Upper lobe of left lung (tissue), 6 donors: Measurements from ENCODE around the gene MARVELD1. TPM values are rescaled to one million over a fixed set of nuclear protein-coding genes. Genes with fewer than 3 reads are reported as not detected.

Source experiments
- ATAC-seq, 2 donors: fragments of 200-7000 bp; cut with Tn5 transposase; one replicate each; pipeline ENCODE4 v1.9.1; 2022; ENCODE audit warnings: mild to moderate bottlenecking in 2 of 2, moderate library complexity in 2 of 2; ENCODE audit not compliant: low FRiP score in 2 of 2
- DNase-seq, 2 donors: peaks; one replicate each; pipeline ENCODE4 v3.0.0-alpha.2; 2019 to 2020
- H3K27ac ChIP-seq, 4 donors: fragments of 200-600 bp; sonication (generic); one replicate each; pipeline ENCODE4 v1.5.1; 2016 to 2019
- H3K27me3 ChIP-seq, 4 donors: fragments of 200-600 bp; sonication (generic); one replicate each; pipeline ENCODE4 v1.5.1; 2017 to 2019
- H3K36me3 ChIP-seq, 4 donors: fragments of 200-600 bp; sonication (generic); one replicate each; pipeline ENCODE4 v1.5.1; 2016 to 2019
- H3K4me1 ChIP-seq, 4 donors: fragments of 200-600 bp; sonication (generic); one replicate each; pipeline ENCODE4 v1.5.1; 2018 to 2019
- H3K4me3 ChIP-seq, 4 donors: fragments of 200-600 bp; sonication (generic); one replicate each; pipeline ENCODE4 v1.5.1; 2017 to 2019; ENCODE audit warnings: mild to moderate bottlenecking in 2 of 4, moderate library complexity in 1 of 4
- H3K9me3 ChIP-seq, 4 donors: fragments of 200-600 bp; sonication (generic); one replicate each; pipeline ENCODE4 v1.5.1; 2018 to 2019
- EP300 ChIP-seq, 4 donors: sonication (generic); formaldehyde crosslinking; IDR thresholded peaks; one replicate each; pipeline ENCODE4 v1.5.1; 2017; ENCODE audit warnings: antibody characterized with exemption in 4 of 4, control low read depth in 2 of 4
- POLR2A ChIP-seq, 4 donors: fragments of 450-650 bp; IDR thresholded peaks; one replicate each; pipeline ENCODE4 v1.5.1; 2016 to 2017; ENCODE audit warnings: antibody characterized with exemption in 4 of 4, mild to moderate bottlenecking in 2 of 4
- POLR2AphosphoS5 ChIP-seq, 2 donors: sonication (generic); formaldehyde crosslinking; IDR thresholded peaks; one replicate each; pipeline ENCODE4 v1.5.1; 2017; ENCODE audit warnings: antibody characterized with exemption in 2 of 2
- WGBS, 2 donors: methylation state at CpG; one replicate each; pipeline ENCODE4 v1.1.5; 2017 to 2018; 5-methylcytosine and 5-hydroxymethylcytosine counted together
- total RNA-seq, 6 donors: library from RNA; depleted of rRNA in 4 of 6; stranded (reverse); fragments of >200 nt in 4 of 6; gene quantifications; one replicate each; pipeline versions ENCODE4 v1.1.0 to v1.2.1, GENCODE V29; 2016 to 2021
- TF ChIP-seq, protein P1 (sequence below), 6 experiments: fragments of 450-650 bp in 4 of 6; fragments of 200-600 bp in 2 of 6; sonication (generic) in 2 of 6; IDR thresholded peaks; one replicate each; pipeline ENCODE4 v1.5.1; 2016 to 2019; ENCODE audit warnings: antibody characterized with exemption in 6 of 6
- donor health status: DM: no; HTN: no; CAD: no; lungs with moderate emphysema.
- donor health status: DM: no; HTN: yes; CAD: no; lungs with severe emphysema.

Gene MARVELD1
- total RNA-seq, 6 donors from 2014 or later, result 18.2 to 62.7 (median 31.8) TPM

DNA sequence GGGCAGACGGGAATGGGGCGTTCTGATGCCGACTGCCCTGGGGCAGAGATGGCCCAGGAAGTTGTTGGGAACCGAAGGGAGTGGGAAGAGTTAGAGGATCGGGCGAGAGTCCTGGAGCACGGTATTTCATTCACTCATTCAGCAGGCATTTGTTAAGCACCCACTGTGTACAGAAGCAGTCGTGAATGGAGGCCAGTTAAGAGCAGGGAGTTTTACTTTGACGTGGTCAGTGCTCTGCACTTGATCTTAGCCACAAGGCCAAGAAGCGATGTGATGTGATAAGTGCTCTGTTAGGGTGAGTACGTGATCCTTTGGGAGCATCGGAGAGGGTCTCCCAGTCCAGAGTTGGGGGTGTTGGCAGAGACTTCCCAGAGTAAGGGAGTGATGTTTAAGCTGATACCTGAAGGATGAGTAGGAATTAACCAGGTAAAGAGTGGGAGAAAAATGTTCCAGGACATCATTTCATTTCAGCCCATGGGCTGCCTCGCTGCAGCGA lies 24.3 kb downstream of the MARVELD1 start:
- peak overlapping the region; percentile 93 to 98 (median 96) for H3K27ac ChIP-seq
- WGBS, 2 donors, result 33% methylated on average over 14 of the region's 14 CpGs

DNA sequence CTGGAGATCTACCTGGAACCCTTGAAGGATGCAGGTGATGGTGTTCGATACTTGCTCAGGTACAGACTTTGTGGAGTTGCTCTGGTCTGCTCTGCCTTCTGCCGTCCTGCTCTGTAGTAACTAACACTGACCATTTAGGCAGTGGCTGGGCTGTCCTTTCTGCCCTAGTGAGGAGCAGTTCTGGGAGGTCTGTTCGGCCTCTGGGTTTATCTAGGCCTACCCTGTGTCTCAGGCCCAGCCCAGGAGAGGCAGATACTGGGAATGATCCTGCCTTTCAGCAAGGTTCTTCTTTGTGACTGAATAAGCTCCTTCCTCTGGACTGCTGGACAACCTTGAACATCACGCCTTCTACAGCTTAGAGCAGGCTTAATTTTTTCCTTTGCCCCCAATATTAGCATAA lies 25.1 kb downstream of the MARVELD1 start:
- ATAC-seq (no peak), DNase-seq (no peak)
- Histone ChIP-seq H3K27me3 (no peaks in the 10 kb centered on the region), H3K9me3 (no peaks in the 10 kb centered on the region), H3K27ac (no peak overlapping the region), H3K4me1 (peaks cover 10 to 20% (median 18%) of the 10 kb centered on the region in 4 donors), H3K4me3 (peak overlapping the region in 1 of 4 donors; percentile 83), H3K36me3 (peaks cover 5 to 52% (median 13%) of the 10 kb centered on the region in 4 donors)
- TF ChIP-seq, protein P1, sequence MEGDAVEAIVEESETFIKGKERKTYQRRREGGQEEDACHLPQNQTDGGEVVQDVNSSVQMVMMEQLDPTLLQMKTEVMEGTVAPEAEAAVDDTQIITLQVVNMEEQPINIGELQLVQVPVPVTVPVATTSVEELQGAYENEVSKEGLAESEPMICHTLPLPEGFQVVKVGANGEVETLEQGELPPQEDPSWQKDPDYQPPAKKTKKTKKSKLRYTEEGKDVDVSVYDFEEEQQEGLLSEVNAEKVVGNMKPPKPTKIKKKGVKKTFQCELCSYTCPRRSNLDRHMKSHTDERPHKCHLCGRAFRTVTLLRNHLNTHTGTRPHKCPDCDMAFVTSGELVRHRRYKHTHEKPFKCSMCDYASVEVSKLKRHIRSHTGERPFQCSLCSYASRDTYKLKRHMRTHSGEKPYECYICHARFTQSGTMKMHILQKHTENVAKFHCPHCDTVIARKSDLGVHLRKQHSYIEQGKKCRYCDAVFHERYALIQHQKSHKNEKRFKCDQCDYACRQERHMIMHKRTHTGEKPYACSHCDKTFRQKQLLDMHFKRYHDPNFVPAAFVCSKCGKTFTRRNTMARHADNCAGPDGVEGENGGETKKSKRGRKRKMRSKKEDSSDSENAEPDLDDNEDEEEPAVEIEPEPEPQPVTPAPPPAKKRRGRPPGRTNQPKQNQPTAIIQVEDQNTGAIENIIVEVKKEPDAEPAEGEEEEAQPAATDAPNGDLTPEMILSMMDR (IDR thresholded peaks at IDR 0.05), result no peak
- TF ChIP-seq EP300 (IDR thresholded peaks at IDR 0.05) (no peak), POLR2A (IDR thresholded peaks at IDR 0.05) (no peak), POLR2AphosphoS5 (IDR thresholded peaks at IDR 0.05) (no peak)
- WGBS, 2 donors, result 92 to 96% methylated on average over 3 to 4 of the region's 4 CpGs

More for the DNA sequence above, 24.3 kb downstream of the MARVELD1 start:
- ATAC-seq (peak in 1 of 2 donors; percentile 2), DNase-seq (no peak)
- peak overlapping the region; percentile 83 to 97 (median 94) for H3K4me3 ChIP-seq
- H3K36me3 ChIP-seq, result peaks cover 3 to 44% (median 7%) of the 10 kb centered on the region in 4 donors
- H3K4me1 ChIP-seq, result peaks cover 10 to 20% (median 18%) of the 10 kb centered on the region in 4 donors
- H3K9me3 ChIP-seq, result no peaks in the 10 kb centered on the region
- no peaks in the 10 kb centered on the region for H3K27me3 ChIP-seq
- TF ChIP-seq POLR2A (IDR thresholded peaks at IDR 0.05), result no peak
- TF ChIP-seq, protein P1 (IDR thresholded peaks at IDR 0.05), result no peak
- no peak for TF ChIP-seq POLR2AphosphoS5 (IDR thresholded peaks at IDR 0.05)
- no peak for TF ChIP-seq EP300 (IDR thresholded peaks at IDR 0.05)

DNA sequence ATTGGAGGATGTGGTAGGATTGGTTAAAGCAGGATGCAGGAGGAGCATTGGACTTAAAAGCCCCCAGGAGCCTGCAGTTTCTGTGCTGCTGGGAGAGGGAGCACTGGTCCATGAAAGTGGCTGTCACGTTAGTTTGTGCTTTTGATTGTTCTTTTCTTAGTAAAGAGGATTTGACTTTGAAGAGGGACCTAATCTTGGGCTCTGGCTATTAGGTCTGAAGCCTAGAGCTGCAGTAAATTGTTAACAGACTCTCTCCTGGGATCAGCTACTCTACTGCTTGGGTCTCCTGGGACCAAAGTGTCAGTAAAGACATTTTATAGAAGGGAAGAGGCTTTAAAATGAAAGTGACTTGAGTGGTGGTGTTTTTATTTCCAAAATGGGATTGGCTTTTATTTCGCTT lies 27.1 kb downstream of the MARVELD1 start:
- ATAC-seq (no peak), DNase-seq (no peak)
- Histone ChIP-seq H3K36me3 (peaks cover 10 to 72% (median 28%) of the 10 kb centered on the region in 4 donors), H3K27me3 (no peaks in the 10 kb centered on the region), H3K27ac (no peak overlapping the region), H3K9me3 (no peaks in the 10 kb centered on the region), H3K4me3 (no peak overlapping the region), H3K4me1 (peaks cover 10 to 20% (median 18%) of the 10 kb centered on the region in 4 donors)
- WGBS, 2 donors, result 92 to 94% methylated on average over 2 of the region's 2 CpGs
- TF ChIP-seq EP300 (IDR thresholded peaks at IDR 0.05) (no peak), POLR2AphosphoS5 (IDR thresholded peaks at IDR 0.05) (no peak), POLR2A (IDR thresholded peaks at IDR 0.05) (no peak)
- TF ChIP-seq, protein P1 (IDR thresholded peaks at IDR 0.05), result no peak

DNA sequence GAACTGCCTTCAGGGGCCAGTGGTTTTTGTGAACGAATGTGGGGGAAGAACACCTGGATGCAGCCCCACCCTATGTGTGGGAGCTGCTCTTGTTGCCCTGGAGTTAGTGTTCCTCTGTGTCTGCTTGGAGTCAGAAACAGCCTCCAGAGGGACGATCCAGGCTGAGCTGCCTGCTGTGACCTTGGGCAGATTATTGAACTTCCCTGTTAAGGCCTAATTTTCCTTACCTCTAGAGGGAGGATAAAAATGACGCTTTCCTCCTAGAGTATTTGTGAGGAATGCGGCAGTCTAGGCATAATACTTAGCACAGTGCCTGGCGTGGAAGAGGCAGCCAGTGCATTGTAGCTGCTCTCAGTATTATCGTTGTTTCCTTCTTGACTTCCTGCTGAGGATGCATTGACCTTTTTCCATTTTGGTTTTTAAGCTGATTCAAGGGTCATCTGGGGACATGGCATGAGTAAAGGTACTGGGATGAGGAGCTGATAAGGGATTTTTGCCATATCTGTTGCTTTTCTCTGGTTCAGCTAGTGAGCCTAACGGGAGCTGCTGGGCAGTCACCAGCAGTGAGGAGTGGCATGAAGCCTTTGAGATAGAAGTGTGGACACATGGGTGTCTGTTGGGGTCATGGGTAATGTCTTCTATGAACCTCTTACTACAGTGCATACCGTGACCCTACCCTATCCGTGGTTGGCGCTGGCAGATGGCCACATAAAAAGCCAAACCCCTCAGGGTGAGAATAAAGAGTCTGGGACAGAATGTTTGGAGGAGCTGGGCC lies 29.8 kb downstream of the MARVELD1 start:
- Histone ChIP-seq H3K27ac (no peak overlapping the region), H3K4me1 (peaks cover 2 to 6% (median 5%) of the 10 kb centered on the region in 4 donors), H3K27me3 (no peaks in the 10 kb centered on the region), H3K9me3 (no peaks in the 10 kb centered on the region), H3K4me3 (no peak overlapping the region), H3K36me3 (peaks cover 16 to 99% (median 46%) of the 10 kb centered on the region in 4 donors)
- TF ChIP-seq POLR2A (IDR thresholded peaks at IDR 0.05) (no peak), EP300 (IDR thresholded peaks at IDR 0.05) (no peak), POLR2AphosphoS5 (IDR thresholded peaks at IDR 0.05) (no peak)
- TF ChIP-seq, protein P1 (IDR thresholded peaks at IDR 0.05), result no peak
- peak in 1 of 2 donors; percentile 15 for ATAC-seq
- 86 to 87% methylated on average over 9 to 10 of the region's 10 CpGs for WGBS, 2 donors
- DNase-seq, result no peak
